HG03469 (cell line): ENCODE data around the gene SLMAP.
"Not testable (repeated sequence)": the region's sequence is repeated elsewhere in the genome, so short reads cannot be mapped to it uniquely, and the experiment has no call there.

ENCODE experiments used
- ATAC-seq: cut with Tn5 transposase; IDR thresholded peaks from one replicate; pipeline ENCODE4 v1.9.1; 2021; ENCODE audit warnings: mild to moderate bottlenecking, moderate library complexity, moderate number of reproducible peaks; ENCODE audit not compliant: unreplicated experiment

Gene SLMAP

GRCh38 chr3:57788624-57789018 is 32.5 kb downstream of the SLMAP start:
- ATAC-seq: no peak

GRCh38 chr3:57791245-57791644 is 35.1 kb downstream of the SLMAP start:
- no peak for ATAC-seq

GRCh38 chr3:57792198-57792597 is 36.1 kb downstream of the SLMAP start:
- no peak for ATAC-seq

DNA sequence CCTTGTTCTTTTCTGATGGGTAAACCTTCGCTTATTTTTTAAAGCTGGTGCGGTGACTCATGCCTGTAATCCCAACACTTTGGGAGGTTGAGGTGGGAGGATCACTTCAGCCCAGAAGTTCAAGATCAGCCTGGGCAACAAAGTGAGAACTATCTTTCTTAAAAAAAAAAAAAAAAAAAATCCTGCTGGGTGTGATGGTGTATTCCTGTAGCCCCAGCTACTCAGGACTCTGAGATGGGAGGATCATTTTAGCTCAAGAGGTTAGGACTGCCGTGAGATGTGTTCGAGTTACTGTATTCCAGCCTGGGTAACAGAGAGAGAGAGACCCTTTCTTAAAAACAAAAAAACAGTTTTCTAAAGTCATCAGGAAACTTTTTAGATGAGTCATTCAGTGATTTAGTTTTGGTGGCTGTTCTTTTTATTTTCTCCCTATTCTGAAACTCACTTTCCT is 37.7 kb downstream of the SLMAP start:
- ATAC-seq: no peak

GRCh38 chr3:57794501-57794900 is 38.4 kb downstream of the SLMAP start:
- no peak for ATAC-seq

DNA sequence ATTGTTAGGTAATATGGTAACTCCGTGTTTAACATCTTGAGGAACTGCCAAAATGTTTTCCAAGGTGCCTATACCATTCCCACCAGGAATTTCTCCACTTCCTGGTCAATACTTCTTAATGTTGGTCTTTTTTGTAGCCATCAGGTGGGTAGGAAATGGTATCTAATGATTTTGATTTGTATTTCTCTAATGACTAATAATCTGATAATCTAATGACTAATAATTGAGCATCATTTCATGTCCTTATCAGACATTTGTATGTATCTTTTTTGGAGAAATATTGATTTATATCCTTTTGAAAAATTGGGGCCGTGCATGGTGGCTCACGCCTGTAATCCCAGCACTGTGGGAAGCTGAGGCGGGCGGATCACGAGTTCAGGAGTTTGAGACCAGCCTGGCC is 38.8 kb downstream of the SLMAP start:
- no peak for ATAC-seq

- no peak for ATAC-seq
Observed at GRCh38 chr3:57796261-57796660, 40.2 kb downstream of the SLMAP start.

- no peak for ATAC-seq
Observed at GRCh38 chr3:57797701-57798487, 41.8 kb downstream of the SLMAP start.

DNA sequence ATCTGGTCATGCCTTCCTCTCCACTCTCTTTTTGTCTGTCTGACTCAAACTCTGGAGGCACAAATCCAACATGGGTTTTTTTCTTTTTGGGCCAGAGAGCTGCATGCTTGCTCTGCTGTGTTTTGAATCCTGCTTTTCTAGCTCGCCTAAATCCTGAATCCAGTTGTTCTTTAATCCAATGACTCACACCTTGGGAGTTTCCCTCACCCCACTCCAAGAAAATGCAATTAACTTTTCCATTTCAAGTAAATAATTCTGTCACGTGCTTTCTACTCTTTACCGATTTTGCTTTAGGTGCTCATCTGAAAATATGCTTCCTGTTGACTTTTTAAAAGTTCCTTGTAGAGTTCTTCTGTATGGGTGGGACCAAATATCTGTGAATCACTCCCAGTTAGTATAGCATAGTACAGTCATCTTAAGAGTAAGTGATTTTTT is 47.6 kb downstream of the SLMAP start:
- ATAC-seq: no peak

DNA sequence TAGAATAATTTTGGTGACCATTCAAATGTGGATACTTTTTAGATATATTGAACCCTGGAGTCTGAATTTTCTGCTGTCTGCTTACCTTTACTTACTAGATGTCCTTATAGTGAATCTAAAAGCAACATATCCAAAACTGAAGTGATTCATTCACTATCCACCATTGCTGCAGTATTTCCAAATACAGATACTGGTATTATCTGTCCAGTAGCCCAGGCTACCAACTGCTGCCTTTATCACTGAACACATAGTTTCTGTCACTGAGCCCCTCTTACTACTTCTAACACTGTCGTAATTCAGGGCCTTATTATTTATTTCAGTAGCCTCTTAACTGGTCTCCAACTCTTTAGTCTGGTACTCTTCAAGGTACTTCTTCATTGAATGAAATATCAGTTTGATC is 49.2 kb downstream of the SLMAP start:
- ATAC-seq: no peak

- no peak for ATAC-seq
Observed at GRCh38 chr3:57805674-57806073, 49.6 kb downstream of the SLMAP start.

DNA sequence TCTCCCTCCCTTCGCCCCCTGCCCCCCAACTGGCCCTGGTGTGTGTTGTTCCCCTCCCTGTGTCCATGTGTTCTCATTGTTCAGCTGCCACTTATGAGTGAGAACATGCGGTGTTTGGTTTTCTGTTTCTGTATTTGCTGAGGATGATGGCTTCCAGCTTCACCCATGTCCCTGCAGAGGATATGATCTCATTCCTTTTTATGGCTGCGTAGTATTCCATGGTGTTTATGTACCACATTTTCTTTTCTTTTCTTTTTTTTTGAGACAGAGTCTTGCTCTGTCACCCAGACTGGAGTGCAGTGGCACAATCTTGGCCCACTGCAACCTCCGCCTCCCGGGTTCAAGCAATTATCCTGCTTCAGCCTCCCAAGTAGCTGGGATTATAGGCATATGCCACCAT is 50.1 kb downstream of the SLMAP start:
- not testable (repeated sequence) for ATAC-seq

GRCh38 chr3:57808961-57809608 is 53.0 kb downstream of the SLMAP start:
- ATAC-seq: no peak

GRCh38 chr3:57809609-57809968 is 53.5 kb downstream of the SLMAP start:
- ATAC-seq: no peak

- no peak for ATAC-seq
Observed at GRCh38 chr3:57810048-57810447, 53.9 kb downstream of the SLMAP start.

GRCh38 chr3:57810471-57811137 is 54.5 kb downstream of the SLMAP start:
- ATAC-seq: no peak

DNA sequence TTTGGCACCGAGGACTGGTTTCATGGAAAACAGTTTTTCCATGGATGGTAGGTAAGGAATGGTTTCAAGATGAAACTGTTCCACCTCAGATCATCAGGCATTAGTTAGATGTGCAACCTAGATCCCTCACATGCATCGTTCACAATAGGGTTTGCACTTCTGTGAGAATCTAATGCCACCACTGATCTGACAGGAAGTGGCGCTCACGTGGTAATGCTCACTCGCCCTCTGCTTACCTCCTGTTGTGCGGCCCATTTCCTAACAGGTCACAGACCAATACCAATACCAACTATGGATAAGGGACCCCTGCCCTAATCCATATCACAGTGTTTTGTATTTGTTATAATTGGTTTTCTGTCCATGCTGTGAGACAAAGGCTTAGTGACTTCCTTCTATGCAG is 58.9 kb downstream of the SLMAP start:
- no peak for ATAC-seq

- no peak for ATAC-seq
Observed at GRCh38 chr3:57816471-57817095, 60.5 kb downstream of the SLMAP start.

GRCh38 chr3:57818772-57819171 is 62.7 kb downstream of the SLMAP start:
- ATAC-seq: no peak

DNA sequence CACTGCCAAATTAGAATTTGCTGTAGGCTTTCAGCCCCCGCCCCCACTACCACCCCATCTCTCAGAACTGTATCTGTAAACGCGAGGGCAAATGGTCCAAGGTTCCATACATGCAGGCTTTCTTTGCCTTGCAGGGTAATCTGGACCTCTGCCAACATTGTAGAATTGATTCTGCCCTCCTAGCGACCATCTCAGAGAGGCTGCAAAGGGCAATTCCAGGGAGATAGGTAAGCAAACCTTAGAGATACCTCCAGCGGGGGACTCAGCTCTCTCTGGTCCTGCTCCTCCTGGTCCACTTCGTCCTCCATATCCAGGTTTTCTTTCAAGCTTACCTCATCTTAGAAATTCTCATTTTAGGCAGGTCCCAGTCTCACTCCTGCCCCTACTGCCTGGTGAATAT is 64.4 kb downstream of the SLMAP start:
- no peak for ATAC-seq

GRCh38 chr3:57821765-57822164 is 65.7 kb downstream of the SLMAP start:
- ATAC-seq: no peak
